ENCODE results near the gene TPM3. TPM values are rescaled to one million over a fixed set of nuclear protein-coding genes. Genes with fewer than 3 reads are reported as not detected.
A peak's percentile ranks its signal among the peaks of the same experiment; 100 is the strongest.
"Not testable (repeated sequence)": the region's sequence is repeated elsewhere in the genome, so short reads cannot be mapped to it uniquely, and the experiment has no call there.

TPM3 gene
- total RNA-seq, 4 donors from 2014 or later = 156 to 192 (median 181) TPM

GRCh38 chr1:154236855-154237254 is 45.0 kb upstream of the TPM3 start:
- no peak for DNase-seq (ENCODE audit: low spot score in 2 of 2)
- Histone ChIP-seq H3K9me3 (no peaks in the 10 kb centered on the region), H3K4me3 (no peak overlapping the region), H3K27me3 (no peaks in the 10 kb centered on the region), H3K36me3 (peaks cover 98% of the 10 kb centered on the region), H3K4me1 (no peaks in the 10 kb centered on the region), H3K27ac (no peak overlapping the region)
- 91% methylated on average over 4 of the region's 4 CpGs for WGBS
- TF ChIP-seq EP300 (IDR thresholded peaks at IDR 0.05) = no peak
- TF ChIP-seq POLR2A (IDR thresholded peaks at IDR 0.05) = no peak
- no peak for TF ChIP-seq CTCF (IDR thresholded peaks at IDR 0.05)
- TF ChIP-seq POLR2AphosphoS5 (IDR thresholded peaks at IDR 0.05) = no peak

GRCh38 chr1:154233127-154233526 is 41.2 kb upstream of the TPM3 start:
- H3K9me3 ChIP-seq; H3K4me1 ChIP-seq; H3K4me3 ChIP-seq; H3K27ac ChIP-seq; H3K27me3 ChIP-seq; DNase-seq (ENCODE audit: low spot score in 2 of 2): not testable (repeated sequence)
- WGBS = 95% methylated on average over 12 of the region's 12 CpGs
- H3K36me3 ChIP-seq = peaks cover 97% of the 10 kb centered on the region

- not testable (repeated sequence) for H3K27me3 ChIP-seq; H3K4me3 ChIP-seq; H3K9me3 ChIP-seq; DNase-seq (ENCODE audit: low spot score in 2 of 2); H3K4me1 ChIP-seq; H3K27ac ChIP-seq
- 97% methylated on average over 3 of the region's 3 CpGs for WGBS
- H3K36me3 ChIP-seq = peaks cover 94% of the 10 kb centered on the region
Observed at GRCh38 chr1:154231112-154231511, 39.2 kb upstream of the TPM3 start.

- no peaks in the 10 kb centered on the region for H3K27me3 ChIP-seq
- H3K4me3 ChIP-seq = no peak overlapping the region
- peaks cover 48% of the 10 kb centered on the region for H3K36me3 ChIP-seq
- no peak for TF ChIP-seq EP300 (IDR thresholded peaks at IDR 0.05)
- 94% methylated on average over 2 of the region's 2 CpGs for WGBS
- no peak for DNase-seq (ENCODE audit: low spot score in 2 of 2)
- no peaks in the 10 kb centered on the region for H3K9me3 ChIP-seq
- no peak overlapping the region for H3K27ac ChIP-seq
- peaks cover 40% of the 10 kb centered on the region for H3K4me1 ChIP-seq
Observed at GRCh38 chr1:154225370-154225769, 33.5 kb upstream of the TPM3 start.

- Histone ChIP-seq H3K4me1 (peaks cover 52% of the 10 kb centered on the region), H3K27ac (no peak overlapping the region), H3K36me3 (peaks cover 30% of the 10 kb centered on the region), H3K27me3 (no peaks in the 10 kb centered on the region), H3K9me3 (no peaks in the 10 kb centered on the region), H3K4me3 (no peak overlapping the region)
- TF ChIP-seq CTCF (IDR thresholded peaks at IDR 0.05) (no peak), POLR2AphosphoS5 (IDR thresholded peaks at IDR 0.05) (no peak), EP300 (IDR thresholded peaks at IDR 0.05) (no peak), POLR2A (IDR thresholded peaks at IDR 0.05) (no peak)
- DNase-seq (ENCODE audit: low spot score in 2 of 2) = no peak
- 39% methylated on average over 2 of the region's 2 CpGs for WGBS
Observed at GRCh38 chr1:154223621-154224020, 31.7 kb upstream of the TPM3 start.

GRCh38 chr1:154222918-154223317 is 31.0 kb upstream of the TPM3 start:
- Histone ChIP-seq H3K27ac (no peak overlapping the region), H3K36me3 (peaks cover 24% of the 10 kb centered on the region), H3K9me3 (no peaks in the 10 kb centered on the region), H3K27me3 (no peaks in the 10 kb centered on the region), H3K4me3 (no peak overlapping the region), H3K4me1 (peaks cover 59% of the 10 kb centered on the region)
- 81% methylated on average over 1 of the region's 1 CpG for WGBS
- TF ChIP-seq CTCF (IDR thresholded peaks at IDR 0.05) = no peak
- TF ChIP-seq POLR2A (IDR thresholded peaks at IDR 0.05) = no peak
- no peak for TF ChIP-seq EP300 (IDR thresholded peaks at IDR 0.05)
- TF ChIP-seq POLR2AphosphoS5 (IDR thresholded peaks at IDR 0.05) = no peak
- DNase-seq (ENCODE audit: low spot score in 2 of 2) = no peak

GRCh38 chr1:154222518-154222917 is 30.6 kb upstream of the TPM3 start:
- no peak for DNase-seq (ENCODE audit: low spot score in 2 of 2)
- Histone ChIP-seq H3K27me3 (no peaks in the 10 kb centered on the region), H3K27ac (peak overlapping the region; percentile 98), H3K9me3 (no peaks in the 10 kb centered on the region), H3K36me3 (peaks cover 24% of the 10 kb centered on the region), H3K4me1 (peaks cover 61% of the 10 kb centered on the region), H3K4me3 (peak overlapping the region; percentile 68)
- TF ChIP-seq EP300 (IDR thresholded peaks at IDR 0.05) (no peak), CTCF (IDR thresholded peaks at IDR 0.05) (no peak), POLR2AphosphoS5 (IDR thresholded peaks at IDR 0.05) (no peak), POLR2A (IDR thresholded peaks at IDR 0.05) (no peak)
- WGBS = 97% methylated on average over 1 of the region's 1 CpG
